T-helper 1 cell (primary cell): Measurements from ENCODE around the gene GHSR.

Source experiments
- DNase-seq, 5 donors: peaks; one replicate each; pipeline ENCODE4 v3.0.0-alpha.2; 2012 to 2020

The GHSR gene

DNA sequence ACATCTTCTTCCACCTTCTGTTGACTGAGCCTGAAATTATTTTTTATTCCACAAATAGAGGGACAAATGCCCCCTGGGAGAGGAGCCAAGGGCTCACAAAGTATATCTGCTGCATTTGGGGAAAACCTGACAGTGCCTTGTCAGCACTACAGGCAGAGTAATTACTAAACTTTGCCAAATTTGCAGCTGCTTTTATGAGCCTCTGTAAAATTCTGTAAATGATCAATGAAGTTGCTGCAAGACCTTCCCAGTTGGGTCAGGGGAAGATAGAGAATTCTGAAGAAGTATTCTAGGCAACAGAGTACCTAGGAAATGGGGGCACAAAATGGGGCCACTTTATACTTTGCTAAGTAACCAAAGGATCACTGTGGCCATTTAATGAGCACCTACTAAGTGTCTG is 10.5 kb downstream of the GHSR start:
- no peak for DNase-seq

DNA sequence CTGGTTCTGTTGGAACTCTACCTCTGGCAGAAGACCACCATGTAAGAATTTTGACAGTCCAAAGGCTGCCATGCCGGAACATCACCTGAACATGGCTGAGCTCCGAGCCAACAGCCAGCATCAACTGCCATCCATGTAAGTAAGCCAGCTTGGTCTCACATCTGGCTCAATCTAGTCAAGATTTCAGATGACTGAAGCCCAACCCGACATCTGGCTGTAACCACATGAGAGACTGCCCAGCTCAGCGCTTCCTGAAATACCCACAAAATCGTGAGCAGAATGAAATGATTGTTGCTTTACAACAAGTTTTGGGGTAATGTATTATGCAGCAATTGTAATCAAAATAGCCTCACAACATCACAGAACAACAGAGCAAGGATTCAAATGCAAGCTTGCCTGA is 32.9 kb downstream of the GHSR start:
- no peak for DNase-seq

DNA sequence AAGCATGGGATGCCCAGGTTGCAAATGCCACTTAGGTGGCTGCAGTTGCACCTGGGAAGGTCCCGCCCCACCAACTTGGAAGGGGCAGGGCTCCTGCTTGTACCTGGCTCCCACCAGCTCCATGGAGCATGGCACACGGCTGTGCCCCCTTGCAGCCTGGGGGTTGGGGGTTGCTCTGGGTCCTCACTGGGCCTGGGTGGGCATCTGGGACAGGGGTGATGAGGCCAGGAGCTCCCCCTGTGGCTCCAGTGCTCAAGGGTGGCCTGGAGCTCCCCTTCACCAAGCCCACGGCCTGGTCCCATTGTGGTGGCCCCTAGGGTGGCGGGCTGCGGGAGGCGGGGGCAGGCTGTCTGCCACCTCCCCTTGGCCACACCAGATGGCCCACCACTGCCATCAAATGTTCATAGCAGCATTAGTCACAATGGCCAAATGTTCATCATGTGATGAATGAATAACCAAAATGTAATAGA is 36.7 kb downstream of the GHSR start:
- no peak for DNase-seq

DNA sequence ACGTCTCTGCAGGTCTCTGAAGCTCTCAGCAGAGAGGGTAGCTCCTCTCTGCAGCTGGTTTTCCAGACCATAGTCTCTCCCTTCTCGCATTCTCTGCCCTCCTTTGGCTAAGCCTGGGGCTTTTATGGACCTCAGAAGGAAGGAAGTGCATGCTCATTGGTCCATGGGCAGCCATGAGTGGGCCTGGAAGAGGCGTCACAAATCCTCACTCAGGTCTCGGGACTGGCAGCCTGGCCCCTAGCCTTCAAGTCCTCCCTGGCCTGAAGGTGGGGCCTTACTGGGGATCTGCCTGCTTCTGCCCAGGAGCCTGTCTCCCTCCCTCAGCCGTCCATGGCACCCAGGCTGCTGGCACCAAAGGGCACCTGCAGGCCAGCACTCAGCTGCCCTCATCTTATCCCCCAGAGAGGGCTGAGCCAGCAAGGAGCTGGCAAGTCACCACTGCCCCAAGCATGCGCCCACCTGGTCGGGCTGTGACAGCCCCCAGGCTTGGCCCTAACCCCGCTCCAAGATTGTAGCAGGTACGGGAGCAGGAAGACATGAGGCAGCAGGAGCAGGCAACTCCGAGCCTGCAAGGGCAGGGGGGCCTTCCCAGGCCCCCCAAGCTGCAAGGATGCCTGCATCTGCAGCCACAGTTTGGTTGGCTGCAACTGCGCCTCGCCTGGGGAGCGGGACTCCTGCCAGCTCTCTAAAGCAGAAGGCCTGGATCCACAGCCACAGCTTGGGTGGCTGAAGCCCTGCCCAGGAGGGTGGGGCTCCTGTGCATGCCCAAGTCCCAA is 37.4 kb downstream of the GHSR start:
- no peak for DNase-seq

DNA sequence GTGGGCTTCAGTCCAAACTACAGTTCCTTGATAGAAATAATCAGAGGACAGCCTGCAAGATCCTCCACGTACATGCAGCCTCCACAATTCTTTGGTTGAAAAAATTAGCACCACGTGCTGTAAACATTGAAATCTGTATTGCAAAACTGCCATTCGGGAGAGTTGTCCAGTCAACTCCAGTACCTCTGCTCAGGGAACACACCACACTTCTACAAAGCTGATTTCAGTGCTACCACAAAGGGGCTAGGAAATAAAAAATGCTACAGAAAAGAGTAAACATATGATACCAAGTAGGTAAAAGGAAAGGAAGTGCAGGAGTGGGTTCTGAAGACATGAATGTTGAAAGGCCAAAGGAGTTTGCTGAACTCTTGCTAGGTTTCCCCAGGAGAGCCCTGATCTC is 40.4 kb downstream of the GHSR start:
- DNase-seq, result no peak

DNA sequence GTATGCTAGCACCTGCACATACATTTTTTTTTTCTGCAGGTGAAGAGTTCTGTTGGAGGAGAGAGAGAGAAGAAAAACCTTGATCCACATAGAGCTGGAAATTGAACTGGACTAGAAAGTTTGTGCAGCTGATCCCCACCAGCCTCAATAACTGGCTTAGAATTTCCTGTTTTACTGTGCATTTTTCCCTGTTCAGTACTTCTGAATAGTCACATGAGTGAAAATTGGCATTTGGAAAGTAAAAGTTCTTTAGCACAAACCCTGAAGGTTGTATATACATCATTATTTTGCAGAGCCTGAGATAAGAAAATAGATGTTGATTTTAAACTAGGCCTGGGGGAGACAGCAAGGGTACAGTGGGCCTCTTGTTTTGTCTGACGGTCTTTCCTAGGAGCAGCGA is 42.3 kb downstream of the GHSR start:
- no peak for DNase-seq

DNA sequence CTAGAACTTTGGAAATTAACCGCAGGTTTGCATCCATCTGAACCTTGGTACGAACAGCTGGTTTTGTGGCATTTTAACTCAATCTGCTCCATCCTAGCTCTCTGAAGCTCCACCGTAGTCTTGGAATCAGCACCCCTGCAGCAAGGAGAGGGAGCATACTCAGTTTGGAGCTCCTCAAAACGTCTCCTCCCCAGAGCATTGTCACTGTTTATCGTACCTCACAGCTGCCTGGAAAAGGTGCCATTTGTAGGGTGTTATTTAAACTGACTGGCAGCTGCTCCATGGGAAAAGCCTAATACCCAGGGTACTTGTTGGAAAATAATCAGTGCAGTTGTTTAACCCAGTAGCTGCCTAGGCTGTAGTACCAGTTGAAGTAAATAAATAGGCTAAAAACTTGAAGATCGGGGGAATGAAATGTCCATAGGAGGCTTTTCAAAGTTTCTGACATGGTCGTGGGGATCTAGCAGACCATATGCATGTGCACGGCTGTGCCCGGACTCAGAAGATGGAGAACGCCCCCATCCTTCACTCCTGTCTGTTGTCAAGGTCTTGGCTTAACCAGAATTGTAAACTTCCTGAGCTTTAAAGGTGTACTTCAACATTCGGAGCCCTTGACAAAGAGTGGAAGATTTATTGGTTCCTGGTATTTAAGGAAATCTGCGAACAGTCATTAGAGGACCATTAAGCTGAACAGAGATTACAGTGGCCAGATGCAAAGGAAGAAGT is 43.9 kb downstream of the GHSR start:
- DNase-seq, result no peak

DNA sequence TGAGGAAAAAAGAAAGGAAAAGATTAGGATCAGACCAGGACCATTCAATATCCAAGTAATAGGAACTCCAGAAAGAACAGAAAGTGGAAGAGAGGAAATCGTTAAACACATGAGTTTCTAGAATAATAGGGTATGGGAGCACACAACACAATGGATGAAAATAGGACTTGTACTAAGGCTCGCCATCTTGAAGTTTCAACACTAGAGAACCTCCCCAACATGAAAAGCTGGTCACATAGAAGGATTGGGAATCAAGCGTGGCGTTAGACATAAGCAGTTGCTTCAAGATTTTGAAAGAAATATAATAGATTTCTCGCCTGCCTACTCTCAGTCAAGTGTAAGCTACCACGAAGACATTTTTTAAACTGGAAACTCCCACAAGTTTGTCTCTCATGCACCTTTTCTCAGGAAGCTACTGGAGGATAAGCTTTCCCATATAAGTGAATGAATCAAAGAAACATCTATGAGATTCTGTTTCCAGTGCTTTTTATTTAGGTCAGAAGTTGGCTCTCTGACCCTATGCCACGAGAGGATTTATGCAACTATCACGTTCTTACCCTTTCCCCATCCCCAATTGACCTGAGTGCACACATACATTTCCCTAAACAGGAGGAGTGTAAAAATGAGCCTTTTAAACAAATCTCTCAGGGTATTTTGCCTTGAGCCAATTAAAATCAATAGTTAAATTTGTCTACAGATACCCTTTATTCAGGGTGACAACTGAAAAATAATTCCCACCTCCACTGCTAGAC is 45.2 kb downstream of the GHSR start:
- DNase-seq, result no peak

DNA sequence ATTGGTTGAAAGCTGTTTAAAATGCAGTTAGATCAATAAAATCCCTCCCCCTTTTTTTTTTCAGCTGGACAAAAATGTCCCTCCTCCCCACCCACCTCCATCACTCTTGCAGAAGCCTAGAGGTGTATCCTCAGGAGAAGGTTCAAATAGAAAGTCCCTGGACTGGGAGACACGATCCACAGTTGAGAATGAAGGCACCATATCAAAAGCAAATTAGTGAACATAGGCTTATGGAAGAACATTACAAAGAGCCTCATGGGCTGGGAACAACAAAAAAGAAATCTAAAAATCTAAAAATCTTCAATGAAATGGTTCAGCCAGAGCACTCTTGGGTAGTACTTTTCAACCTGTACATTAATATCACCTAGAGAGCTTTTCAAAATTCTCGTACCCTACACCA is 46.2 kb downstream of the GHSR start:
- DNase-seq, result no peak

DNA sequence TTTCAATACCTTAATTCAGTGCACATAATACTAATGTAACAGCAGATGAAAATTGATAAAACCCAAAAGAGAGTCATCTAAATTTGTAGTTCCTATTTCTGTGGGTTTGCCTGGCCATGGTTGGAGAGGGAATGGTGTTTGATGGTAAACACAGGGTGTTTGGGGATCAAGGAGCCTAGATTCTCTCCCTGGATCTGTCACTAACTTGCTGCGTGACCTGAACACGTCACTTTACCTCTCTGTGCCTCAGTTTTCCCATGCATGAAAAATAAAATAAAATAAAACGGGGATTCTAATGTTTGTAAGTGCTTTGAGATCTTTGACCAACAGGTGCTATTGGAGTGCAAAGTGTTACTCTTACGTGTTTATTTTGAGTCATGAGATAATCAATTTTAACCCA is 49.8 kb downstream of the GHSR start:
- no peak for DNase-seq

DNA sequence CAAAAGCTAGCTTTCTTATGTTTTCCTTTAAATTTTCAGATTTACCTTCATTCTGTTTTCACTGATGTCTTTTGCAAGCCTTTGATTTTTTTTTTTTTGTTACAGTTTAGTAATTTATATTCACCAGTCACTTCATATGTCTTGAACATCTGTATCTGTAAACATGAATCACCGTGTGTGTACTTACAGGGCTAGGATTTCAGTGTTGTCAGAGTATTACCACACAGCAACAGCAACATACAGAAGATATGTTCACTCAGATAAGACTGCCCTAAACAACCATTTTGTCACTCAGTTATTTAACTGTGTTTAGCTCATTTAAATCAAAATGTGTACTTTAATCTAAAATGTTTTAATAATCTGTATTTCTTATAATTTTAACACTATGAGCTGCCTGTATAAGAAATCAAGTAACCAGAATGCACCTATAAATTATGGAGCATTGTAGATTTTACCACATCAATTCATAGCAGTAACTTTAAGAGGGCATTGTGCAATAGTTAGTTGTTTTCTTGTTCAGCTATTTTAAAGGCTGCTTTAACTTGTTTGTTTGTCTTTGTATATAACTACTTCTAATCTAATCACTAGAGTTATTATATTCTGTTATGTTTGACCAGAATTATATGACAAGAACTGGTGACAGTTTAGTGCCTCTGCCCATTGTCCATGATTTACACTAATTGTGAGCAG is 50.4 kb downstream of the GHSR start:
- no peak for DNase-seq

DNA sequence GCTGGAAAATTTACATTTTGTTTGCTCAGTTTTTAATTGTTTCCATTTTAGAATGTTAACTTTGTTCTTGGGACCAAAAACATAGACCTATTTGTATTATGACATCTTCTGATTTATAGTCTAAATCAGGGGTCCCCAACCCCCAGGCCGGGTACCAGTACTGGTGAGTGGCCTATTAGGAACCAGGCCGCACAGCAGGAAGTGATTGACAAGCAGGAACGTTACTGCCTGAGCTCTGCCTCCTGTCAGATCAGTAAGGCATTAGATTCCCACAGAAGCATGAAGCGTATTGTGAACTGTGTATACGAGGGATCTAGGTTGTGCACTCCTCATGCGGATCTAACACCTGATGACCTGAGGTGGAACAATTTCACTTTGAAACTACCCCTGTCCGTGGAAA is 51.9 kb downstream of the GHSR start:
- DNase-seq, result no peak

DNA sequence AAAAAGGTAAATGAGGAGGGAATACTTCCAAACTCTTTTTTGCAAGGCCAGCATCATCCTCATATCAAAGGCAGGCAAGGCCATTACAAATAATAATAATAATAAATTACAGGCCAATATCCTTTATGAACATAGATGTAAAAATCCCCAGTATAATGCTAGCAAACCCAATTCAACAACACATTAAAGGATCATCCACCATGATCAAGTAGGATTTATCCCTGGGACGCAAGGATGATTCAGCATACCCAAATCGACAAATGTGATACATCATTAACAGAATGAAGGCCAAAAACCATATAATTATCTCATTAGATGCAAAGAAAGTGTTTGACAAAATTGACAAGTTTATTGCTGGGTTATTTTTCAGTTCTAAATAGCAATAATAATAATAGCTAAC is 53.6 kb downstream of the GHSR start:
- DNase-seq, result no peak
